Measurements from ENCODE around the gene PRM2.

DNA sequence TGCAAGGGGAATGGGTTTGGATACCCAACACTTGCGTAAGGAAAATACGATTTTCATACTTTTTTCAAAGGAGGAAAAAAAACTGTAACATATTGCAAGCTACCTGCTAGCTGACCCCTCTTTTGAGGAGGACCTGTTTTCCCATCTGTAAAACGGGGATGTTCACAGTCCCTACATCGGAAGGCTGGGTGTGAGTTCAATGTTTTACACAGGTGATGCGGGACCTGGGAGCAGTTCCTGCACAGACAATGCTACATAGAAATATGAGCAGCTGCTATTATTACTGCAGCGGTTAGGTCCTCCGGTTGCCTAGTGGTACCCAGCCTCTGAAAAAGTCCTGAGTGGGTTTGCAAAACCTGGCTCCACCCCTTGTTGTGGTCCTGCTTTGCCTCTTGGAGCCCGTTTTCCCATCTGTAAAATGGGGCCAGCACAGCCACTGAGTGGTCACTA lies 23.8 kb downstream of the PRM2 start:
- TF ChIP-seq RFX5 (IDR thresholded peaks at IDR 0.05; ENCODE audit: borderline replicate concordance, low read depth, low read length) = no peak
- TF ChIP-seq EP300 (IDR thresholded peaks at IDR 0.05; ENCODE audit: borderline replicate concordance in 1 of 2, low read depth in 2 of 2, low read length in 2 of 2) = no peak
- TF ChIP-seq RAD21 (IDR thresholded peaks at IDR 0.05 in 1 of 2, conservative IDR thresholded peaks at IDR 0.05 in 1 of 2; ENCODE audit: low read depth in 2 of 2, low read length in 2 of 2) = no peak
- no peak for TF ChIP-seq CTCF (IDR thresholded peaks at IDR 0.05; ENCODE audit: control extremely low read depth in 1 of 3, insufficient read depth in 1 of 3, low read depth in 1 of 3, low read length in 3 of 3)
- no peak for TF ChIP-seq KDM1A (IDR thresholded peaks at IDR 0.05; ENCODE audit: borderline replicate concordance, low read length)

Data from H1 (cell line).